DMS79 (cell line): Measurements from ENCODE around the gene SIGLEC8.
"Not testable (repeated sequence)": the region's sequence is repeated elsewhere in the genome, so short reads cannot be mapped to it uniquely, and the experiment has no call there.

Source experiments
- DNase-seq: peaks from one replicate; lab custom pipeline; 2025; lab: John Stamatoyannopoulos, UW

The SIGLEC8 gene

GRCh38 chr19:51473009-51473707 lies 14.9 kb upstream of the SIGLEC8 start:
- no peak for DNase-seq

DNA sequence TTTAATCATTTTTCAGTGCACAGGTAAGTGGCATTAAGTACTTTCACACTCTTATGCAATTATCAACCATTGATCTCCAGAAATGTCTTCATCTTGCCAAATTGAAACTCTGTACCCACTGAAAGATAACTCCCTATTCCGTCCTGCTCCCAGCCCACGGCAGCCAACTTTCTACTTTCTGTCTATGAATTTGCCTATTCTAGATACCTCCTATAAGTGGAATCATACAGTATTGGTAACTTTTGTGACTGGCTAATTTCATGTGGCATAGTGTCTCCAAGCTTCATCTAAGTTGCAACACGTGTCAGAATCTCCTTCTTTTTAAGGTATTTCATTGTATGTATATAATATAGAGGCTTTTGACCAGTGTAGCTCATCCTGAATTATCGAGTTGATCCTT lies 14.4 kb upstream of the SIGLEC8 start:
- no peak for DNase-seq

- DNase-seq, result no peak
Measured at GRCh38 chr19:51471527-51471926, 13.3 kb upstream of the SIGLEC8 start.

DNA sequence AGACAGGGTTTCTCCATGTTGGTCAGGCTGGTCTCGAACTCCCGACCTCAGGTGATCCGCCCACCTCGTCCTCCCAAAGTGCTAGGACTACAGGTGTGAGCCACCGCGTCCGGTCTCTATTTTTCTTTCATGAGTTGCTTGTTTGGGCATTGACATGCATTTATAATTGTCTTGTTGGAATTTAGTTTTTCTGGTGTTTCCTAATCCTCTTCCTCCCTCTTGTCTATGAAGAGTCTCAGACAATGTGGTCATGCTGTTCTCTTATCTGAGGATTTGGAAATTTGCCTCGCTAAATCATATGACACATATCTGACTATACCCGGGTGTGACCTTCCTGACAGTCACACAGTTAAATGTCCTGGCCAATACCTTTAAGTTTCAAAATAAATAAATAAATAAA lies 12.7 kb upstream of the SIGLEC8 start:
- no peak for DNase-seq

GRCh38 chr19:51469629-51470028 lies 11.4 kb upstream of the SIGLEC8 start:
- DNase-seq, result no peak

- DNase-seq, result no peak
Measured at GRCh38 chr19:51469162-51469561, 10.9 kb upstream of the SIGLEC8 start.

GRCh38 chr19:51468545-51468920 lies 10.3 kb upstream of the SIGLEC8 start:
- no peak for DNase-seq

GRCh38 chr19:51467864-51468544 lies 9.8 kb upstream of the SIGLEC8 start:
- no peak for DNase-seq

DNA sequence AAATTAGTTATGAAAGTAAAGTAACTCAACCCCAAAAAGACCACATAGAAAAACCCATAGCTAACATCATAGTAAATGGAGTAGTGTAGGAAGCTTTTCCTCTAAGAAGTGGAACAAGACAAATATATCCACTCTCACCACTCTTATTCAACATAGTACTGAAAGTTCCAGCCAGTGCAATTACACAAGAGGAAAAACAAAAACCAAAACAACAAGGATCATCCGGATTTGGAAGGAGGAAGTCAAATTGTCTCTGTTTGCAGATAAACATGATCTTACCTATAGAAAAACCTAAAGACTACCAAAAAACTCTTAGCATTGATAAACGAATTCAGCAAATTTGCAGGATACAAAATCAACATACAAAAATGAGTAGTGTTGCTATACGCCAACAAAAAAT lies 8.5 kb upstream of the SIGLEC8 start:
- no peak for DNase-seq

DNA sequence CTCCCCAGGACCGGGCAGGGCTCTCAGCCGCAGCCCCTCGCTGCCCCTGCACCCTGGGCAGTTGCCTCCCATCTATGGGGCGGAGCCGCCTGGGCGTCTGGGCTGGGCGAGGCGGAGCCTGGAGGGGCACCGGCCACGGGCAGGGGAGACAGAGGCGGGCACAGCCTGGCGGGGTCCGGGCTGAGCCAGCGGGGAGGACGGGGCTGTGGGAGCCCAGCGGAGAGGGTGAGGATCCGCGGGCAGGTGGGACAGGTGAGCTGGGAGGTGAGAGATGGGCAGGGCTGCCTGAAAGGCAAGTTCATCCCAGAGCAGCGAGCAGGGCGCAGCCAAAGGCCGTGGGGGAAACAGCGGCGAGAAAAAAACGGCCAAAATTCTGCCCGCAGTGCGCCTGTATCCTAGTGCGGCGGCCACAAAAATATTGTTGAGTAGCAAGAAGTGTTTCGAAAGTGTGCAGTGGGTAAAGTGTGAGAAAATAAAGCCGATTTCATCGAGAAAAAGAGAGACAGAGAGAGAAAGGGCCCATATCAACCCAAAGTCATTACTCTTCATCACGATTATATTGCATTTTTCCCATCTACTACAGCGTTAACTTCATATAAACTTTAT lies 5.8 kb upstream of the SIGLEC8 start:
- not testable (repeated sequence) for DNase-seq

DNA sequence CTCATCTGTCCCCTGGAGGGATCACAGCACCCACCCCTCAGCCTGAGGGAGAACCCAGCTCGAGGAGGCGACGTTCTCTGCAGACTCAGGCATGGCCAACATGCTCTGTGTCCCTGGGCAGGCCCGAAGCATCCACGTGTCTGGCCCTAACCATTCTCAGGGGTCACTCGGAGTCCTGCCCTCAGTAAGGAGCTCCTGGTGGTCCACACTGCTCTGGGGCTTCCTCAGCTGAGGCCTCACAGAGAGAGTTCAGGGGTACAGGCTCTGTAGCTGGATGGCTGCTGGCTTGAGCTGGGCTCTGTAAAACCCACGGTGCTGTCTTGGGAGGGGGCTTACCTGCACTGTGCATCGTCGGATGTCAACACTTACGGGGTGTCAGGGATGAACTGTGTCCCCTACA lies 4.4 kb upstream of the SIGLEC8 start:
- DNase-seq, result no peak

GRCh38 chr19:51462276-51462675 lies 4.0 kb upstream of the SIGLEC8 start:
- no peak for DNase-seq

DNA sequence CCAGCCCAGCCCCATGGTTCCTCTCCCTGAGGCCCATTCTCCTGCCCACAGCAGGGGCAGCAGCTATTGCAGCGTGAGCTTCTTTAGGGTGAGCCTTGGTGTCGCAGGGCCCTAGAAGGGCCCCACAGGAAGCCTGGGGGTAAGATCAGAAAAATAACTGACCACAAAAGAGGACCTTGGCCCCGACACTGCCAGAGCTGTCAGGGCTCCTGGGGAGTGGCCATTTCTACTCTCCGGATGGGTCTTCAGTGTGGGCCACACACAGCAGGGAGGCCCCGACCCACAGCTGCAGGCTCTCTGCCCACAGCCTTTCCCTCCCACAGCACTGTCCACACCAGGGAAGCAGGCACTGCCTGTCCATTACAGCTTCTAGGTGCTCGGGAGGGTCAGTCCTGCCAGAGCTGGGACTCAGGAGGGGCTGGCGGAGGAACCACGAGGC lies 3.5 kb upstream of the SIGLEC8 start:
- DNase-seq, result no peak

DNA sequence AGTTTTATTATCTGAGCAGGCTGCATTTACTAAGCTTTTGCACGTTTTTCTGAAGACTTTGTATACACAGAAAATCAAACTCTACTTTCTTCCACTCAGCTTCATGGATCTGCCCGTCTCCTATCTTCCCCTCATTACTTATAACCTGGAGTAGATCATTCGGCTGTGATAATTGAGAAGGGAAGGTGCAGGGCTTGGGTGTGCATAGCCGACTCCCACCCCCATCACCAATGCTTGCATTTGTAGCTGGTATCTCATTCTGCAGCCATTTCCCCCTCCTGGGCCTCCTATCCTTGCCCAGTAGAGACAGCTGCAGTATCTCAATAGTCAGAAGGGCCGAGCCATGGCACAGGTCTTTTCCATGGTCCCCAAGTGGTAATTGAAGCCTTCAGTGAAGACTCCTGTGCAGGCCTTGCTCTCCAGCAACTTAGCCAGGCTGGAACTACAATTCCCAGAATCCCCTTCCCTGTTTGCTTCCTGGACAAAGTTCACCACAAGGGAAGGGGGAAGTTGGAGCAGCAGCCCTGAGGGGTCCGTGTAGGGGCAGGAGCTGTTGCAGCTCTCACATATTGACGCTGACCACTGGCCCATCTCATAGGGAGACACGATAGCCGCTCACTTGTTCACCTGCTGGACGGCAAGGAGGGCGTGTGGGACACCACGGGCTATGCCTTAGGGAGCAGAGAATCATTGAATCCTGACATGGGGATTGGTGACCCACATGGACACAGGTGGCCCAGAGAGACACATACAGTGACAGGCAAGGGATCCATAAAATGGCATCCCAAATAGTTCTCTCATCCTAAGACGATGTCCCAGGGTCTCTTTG lies 2.1 kb upstream of the SIGLEC8 start:
- no peak for DNase-seq

- DNase-seq, result no peak
Measured at GRCh38 chr19:51458899-51459505, 748 bp upstream of the SIGLEC8 start.

GRCh38 chr19:51457351-51458013 lies 772 bp downstream of the SIGLEC8 start:
- DNase-seq, result no peak

DNA sequence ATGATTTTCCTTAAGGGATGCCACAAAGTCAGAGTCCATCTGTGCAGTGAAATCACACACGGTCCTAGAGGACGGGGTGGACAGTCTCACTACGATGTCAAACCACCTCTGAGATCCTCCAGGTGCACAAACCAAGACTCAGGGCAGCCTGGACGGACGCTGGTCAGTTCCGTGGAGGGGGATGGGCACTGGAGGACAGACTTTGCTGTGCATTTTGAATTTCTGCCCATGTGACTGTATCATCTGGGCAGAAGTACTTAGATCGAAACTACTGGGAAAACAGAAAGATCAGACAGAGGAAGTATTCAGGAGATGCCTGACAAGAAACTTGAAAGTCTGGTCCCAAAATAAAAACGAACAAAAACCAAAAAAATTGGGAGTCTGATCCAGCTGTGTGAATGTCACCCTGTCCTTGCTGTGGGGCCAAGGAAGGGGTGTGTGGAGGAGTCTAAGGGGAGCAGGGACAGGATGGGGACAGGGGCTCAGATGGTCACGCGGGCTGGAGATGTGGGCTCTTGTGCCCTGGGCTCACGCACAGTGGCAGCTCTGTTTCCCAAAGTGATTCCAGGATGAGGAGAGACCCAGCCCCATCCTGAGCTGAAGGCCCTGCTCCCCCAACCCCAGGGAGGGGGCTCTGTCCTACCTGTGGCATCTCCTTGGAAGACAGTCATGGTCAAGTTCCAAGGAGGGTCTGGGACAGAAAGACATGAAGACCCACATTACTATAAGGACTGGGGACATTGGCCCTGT lies 1.5 kb downstream of the SIGLEC8 start:
- no peak for DNase-seq

- no peak for DNase-seq
Measured at GRCh38 chr19:51450730-51451307, 7.4 kb downstream of the SIGLEC8 start.

DNA sequence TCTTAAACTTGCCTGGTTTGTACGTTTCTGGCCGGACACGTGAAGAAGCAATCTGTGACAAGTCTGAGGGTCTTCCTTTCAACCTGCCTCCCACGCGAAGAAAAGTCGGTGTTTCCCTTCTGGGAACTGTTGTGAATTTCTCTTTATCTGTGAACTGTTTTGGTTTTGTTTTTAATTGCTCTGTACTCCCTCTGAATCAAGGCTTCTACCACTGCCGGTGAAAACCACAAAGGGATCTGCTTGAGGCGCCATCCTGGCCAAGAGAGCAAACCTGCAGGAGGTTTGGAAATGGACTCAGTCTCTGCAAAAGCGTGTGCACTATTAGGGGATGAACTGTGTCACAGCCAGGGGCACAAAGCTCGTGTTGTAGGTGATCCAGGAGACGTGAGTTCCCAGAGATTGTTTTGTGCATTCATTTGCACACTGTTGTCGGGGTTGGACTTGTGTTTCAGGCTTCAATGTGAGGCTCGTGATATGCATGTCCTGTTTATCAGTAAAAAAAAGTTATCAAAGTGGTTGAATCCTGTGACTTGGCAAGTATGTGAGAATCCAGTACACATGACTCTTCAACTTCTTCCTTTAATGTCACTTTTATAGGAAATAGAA lies 9.7 kb downstream of the SIGLEC8 start:
- DNase-seq, result no peak

DNA sequence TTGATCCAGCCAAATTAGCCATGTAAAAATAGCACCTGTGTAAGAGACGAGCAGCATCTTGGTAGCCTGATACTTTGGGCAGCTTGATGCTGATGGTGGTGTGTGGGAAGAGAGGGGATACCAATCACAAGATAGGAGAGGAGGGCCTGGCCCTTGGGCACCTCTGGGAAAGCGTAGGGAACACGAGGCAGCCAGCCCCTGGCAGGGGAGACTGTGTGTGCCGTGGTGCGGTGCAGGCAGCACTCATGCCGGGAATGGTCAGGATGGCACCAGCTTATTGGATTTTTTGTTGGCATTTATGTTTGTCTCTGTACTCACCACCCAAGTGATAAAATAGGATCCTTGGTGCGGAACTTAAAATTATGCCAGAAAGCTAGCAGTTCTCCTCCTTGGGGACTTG lies 10.2 kb downstream of the SIGLEC8 start:
- DNase-seq, result no peak
